Activated naive CD4-positive, alpha-beta T cell treated with Interleukin-2 at 50 U/mL for 16 hours (primary cell): ENCODE data around the gene ARHGDIB.

Source experiments
- DNase-seq: peaks from one replicate; pipeline ENCODE4 v3.0.0-alpha.2; 2020

Gene ARHGDIB

DNA sequence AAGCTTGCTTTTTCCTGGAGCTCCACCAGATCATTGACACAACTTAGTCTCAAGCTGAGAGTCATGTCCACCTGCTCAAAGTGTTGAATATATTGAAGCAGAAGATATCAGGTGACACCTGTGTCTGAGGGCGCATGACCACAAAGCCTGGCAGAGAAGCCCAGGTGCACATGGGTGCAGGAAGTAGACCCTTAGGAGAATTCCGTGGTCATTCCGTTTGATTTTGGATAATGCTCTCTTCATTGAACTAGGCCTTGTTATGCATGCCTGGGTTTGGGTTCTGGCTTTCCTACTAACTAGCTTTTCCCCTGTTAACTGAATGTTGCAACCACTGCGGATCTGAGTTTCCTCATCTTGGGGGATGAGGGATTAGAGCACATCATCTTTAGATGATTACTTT lies 7.1 kb downstream of the ARHGDIB start:
- DNase-seq, result no peak

DNA sequence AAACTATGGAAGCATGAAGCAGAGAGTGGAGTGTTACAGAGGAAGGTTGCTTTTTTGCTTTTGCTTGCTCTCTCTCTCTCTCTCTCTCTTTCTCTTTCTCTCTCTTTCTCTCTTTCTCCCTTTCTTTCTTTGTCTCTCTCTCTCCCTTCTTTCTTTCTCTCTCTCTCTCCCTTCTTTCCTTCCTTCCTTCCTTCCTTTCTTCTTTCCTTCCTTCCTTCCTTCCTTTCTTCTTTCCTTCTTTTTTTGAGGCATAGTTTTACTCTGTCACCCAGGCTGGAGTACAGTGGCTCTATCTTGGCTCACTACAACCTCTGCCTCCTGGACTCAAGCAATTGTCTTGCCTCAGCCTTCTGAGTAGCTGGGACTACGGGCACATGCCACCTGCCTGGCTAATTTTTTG lies 7.6 kb downstream of the ARHGDIB start:
- no peak for DNase-seq

DNA sequence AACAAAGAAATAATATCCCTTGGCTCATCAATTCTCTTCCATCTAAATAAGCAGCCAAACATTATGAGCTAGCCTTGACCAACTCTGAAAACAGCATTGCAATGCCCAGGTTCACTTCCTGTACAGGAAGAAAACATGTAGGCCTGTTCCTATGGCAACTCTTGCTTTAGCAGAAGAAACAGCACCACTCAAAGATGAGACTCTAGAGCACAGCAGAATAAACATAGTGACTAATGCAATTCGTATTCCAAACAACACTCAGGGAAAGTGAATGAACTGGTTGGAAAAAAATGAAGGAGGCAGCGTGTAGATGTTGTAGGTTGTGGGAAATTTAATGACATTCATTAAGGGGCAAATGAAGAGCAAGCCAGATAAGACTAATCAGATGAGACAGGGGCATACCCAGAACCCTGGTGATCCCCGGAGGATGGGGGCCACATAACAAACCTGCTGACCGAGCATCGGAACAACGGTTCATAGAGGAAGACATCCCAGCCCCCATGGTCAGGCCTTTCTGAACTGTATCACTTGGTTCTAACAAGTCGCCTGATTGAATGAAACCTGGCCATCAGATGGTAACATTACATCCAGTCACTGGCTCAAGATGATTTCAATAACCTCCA lies 9.0 kb downstream of the ARHGDIB start:
- no peak for DNase-seq

DNA sequence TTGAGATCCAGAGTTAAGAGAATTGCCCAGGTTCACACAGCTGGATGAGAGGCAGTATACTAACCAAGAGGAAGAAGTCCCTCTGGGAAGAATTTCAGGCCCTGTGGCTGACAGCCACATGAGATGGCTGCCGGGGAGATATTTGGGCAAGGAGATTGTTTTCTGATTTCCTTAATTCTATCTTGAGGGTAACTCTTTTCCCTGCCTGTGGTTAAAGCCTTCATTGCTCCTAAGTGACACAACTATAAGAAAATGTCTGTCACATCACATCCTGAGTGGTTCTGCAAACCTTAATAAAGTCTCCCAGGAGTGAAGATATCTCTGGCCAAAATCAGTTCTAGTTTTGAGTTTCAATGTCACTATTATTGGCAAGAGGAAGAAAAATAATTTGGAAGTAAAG lies 9.6 kb downstream of the ARHGDIB start:
- no peak for DNase-seq

DNA sequence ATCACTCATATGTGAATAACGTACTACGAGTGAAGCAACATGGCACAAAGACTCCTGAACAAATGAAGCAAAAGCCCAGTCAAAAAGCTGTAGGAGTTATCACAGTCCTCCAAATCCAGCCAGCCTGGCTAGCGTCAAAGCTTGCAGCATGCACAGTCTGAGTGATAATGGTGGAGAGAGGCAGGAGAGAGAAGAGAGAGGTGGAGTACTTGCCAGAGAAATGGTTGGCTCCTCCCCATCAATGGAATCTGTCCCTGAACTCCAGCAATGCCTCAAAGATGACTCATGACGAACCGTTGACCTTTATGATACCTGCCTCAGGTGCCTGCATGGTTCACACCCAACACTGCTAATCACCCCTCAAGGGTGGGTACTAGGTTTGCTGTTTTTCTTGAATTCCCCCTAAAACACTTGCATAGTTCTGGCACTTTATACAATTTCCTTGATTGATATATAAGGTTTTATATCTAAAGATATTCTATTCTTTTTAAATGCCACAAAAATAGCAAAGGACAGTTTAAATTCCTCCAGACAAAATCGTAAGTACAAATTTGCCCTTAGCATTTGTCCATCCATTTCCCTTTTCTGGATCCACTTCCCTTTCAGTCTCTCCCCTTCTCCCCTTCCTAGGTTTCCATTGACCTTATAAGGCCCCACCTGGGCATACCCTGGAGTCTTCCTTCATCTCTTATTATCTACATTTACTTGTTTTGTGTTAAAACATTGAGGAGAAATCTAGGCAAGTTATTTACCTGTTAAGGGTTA lies 10.2 kb downstream of the ARHGDIB start:
- DNase-seq, result no peak

DNA sequence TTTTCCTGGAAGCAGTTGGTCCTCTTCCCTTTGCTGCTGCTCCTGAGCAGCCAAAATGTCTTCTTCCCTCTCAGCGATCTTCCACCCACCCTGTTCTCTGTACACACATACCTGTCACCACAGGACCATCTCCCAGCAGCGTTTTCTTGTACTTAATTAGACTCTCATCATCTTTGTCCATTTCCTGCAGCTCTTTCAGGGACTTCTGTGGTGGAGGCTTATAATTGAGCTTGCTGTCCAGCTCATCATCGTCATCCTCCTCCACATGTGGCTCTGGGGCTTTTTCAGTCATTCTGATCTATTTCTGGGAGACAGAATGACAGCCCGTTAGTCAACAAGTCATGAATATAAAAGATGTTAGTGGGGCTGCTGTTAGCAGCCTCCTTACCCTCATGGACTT lies 11.0 kb downstream of the ARHGDIB start:
- peak; percentile 38 for DNase-seq

DNA sequence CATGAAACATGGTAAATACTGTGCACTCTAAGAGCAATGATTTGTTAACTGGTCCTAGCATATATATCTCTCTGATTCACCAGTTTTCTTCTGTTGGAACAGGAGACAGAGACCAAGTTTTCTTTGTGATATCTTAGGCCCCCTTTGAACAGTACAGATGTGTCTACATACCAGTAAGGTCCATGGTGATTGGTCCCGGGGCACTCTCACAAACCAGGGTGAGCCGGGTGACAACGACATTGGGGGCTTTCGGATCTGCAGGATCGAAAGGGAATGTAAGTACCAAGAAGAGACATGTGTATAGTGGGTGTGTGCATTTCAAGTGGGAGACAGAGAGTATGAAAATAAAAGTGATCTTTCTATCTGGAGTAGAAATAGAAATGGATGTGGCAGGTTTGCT lies 11.8 kb downstream of the ARHGDIB start:
- peak; percentile 42 for DNase-seq

DNA sequence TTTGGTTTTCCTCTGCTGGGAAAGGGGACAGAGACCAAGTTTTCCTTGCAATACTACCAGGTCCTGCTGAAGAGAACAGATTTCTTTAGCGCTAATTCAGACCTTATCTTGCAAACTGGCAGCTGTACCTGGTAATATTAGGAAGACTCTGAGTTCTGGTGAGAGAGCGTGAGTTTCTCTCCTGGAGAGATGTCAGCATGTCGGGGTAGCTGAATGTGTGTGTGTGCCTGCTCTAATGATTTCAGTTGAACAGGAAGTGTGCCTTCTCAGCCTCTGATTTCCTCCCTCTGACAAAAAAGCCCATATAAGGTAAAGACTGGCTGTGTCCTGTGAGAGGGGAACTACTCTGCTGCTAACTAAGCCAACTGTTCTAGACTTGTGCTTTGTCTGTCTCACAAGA lies 12.7 kb downstream of the ARHGDIB start:
- DNase-seq, result peak; percentile 50

DNA sequence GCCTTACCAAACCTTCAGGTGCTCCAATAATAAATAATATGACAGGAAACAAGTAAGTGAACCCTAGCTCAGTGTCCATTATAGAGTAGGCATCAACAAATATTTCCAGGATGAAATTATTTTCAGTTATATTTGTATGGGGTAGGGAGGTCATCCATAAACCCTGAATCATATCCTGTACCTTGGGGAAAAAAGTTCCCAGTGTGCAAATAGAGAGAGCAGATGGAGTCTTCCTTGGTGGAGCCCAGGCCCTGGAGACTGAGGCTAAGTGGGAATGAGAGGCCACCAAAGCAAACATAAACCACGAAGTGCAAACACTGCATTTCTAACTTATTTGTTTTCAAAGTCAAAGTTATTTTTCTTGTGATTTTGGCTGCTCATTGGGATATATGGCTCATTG lies 14.5 kb downstream of the ARHGDIB start:
- no peak for DNase-seq

DNA sequence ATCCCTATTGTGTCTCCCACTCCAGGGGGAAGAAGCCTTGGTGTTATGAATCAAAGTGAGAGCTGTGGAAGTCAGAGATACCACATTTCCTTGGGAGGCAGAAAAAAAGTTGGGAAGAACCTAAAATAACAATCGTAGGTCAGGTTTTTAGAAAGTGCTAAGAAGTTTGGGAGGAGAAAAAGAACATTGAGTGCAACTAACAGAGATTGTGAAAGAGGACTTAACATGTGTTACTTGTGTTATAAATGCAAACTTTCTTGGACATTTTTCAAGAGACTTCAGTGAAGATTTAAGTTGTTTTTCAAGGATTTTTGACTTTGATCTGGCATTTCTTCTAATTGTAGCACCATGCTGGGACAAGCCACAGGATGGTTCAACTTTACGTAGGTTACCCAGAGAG lies 15.2 kb downstream of the ARHGDIB start:
- no peak for DNase-seq

DNA sequence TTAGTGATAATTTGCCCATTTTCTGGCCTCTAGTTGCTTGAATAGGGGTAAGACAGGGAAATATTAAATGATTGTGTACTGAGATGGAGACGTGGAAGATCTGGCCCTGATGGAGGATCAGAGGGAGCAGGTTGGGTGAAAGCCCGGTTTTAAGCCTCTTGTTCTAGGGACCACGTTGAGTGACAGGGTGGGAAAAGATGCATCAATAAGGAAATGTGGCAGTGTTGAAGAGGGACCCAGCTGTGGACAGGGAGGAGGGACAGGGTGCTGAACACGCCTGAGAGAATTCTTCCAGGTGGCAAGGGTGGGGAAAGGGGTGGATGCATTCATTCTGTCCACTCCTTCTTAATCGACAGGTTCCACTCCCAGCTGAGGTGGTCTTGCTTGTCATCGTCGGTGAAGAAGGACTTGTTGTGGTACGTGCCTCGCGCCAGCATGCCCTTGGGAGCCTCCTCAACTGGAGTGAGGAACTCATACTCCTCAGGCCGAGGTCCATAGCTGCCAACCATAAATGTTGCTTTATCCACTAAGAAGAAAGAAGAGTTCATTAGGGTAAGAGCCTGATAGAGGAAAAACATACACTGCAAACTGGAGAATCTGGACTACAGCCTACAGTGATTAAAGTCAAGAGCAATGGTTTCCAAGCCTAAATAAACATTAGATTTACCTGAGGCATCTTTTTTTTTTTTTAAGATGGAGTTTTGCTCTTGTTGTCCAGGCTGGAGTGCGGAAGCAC lies 19.0 kb downstream of the ARHGDIB start:
- DNase-seq, result no peak

DNA sequence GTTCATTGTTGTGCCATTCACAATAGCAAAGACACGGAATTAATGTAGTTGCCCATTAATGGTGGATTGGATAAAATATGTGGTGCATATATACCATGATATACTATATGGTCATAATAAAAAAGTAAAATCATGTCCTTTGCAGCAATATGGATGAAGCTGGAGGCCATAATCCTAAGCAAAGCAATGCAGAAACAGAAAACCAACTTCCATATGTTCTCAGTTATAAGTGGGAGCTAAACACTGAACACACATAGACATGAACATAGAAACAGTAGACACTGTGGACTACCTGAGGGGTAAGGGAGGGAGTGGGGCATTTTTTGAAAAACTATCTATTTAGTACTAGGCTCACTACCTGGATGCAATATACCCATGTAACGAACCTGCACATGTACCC lies 20.0 kb downstream of the ARHGDIB start:
- DNase-seq, result no peak

DNA sequence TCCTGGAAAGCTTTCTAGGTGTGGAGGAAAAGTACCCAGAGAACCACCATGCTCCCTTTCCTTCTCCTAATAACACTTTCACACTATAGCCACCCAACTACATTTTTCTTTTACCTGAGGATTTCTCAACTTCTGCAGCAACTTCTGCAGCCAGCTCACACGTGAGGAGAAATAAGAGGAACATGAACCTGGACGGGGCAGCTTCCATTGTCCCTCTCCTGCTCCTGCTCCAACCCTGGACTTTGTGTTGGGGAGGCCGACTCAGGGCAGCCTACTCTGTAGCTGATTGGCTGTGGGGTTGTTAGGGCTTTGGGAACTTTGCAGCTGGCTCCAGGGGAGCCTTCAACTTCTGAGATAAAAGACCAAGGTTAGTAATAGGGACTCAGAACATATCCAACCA lies 23.1 kb downstream of the ARHGDIB start, which contains the start of gene ERP27:
Gene ERP27 (minus strand): TSS at position 237 of the 400 bp plus-strand sequence. CDS start 29 bp downstream, at position 208.
- DNase-seq, result no peak

DNA sequence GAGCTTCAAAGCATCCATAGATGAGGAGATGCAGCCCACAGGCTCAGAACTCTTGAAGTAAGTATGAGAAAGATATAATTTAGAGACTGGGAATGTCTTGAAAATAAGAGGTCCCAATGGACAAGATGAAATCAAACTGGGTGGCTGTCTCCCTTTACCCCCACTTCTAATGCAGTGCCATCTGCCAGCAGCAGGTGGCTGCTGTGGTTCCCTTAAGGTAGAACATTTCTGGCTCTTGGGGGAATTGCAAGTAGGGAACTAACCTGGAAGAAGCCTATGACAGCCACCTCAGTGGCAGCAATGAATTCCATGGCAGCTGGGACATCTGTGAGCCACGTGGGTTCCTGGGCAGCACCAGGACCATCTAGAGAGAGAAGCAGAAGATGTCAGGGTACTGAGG lies 23.7 kb downstream of the ARHGDIB start:
- no peak for DNase-seq

DNA sequence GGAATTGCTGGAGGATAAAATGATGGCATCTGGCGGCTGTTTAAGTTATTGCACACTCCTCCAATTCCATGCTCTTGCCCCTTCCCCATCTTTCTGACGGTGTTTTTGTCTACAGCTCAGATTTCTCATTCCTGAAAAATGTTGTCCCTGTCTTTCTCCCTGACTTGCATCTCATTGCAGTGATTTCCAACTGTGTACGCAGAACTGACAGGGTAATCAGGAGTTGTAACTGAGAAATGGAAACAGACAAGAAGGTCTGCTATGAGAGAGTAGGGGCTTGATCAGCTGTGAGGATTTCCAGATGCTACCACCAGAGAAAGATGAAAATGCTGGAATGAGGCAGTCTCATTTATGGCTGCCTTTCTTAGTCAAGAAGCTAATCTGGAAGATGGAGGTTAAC lies 24.4 kb downstream of the ARHGDIB start:
- DNase-seq, result no peak

DNA sequence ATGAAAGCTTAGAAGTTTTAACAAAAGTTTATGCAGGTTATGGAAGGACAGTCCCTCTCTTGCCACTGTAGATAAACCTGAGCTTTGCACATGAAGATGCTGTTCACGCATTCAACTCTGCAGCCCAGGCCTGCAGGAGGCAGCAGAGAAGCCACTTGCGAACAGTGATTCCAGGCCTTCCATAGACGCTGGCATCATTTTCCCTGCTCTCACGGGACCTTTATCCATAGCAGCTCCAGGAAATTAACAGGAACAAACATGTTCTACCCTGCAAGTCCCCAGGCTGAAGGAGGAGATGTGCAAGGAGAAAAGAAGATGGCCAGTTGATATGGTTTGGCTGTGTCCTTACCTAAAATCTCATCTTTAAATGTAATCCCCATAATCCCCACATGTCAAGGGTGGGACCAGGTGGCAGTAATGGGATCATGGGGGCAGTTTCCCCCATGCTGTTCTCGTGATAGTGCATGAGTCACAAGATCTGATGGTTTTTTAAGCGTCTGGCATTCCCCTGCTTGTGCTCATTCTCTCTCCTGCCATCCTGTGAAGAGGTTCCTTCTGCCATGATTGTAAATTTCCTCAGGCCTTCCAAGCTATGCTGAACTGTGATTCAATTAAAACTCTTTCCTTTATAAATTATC lies 25.1 kb downstream of the ARHGDIB start:
- no peak for DNase-seq

DNA sequence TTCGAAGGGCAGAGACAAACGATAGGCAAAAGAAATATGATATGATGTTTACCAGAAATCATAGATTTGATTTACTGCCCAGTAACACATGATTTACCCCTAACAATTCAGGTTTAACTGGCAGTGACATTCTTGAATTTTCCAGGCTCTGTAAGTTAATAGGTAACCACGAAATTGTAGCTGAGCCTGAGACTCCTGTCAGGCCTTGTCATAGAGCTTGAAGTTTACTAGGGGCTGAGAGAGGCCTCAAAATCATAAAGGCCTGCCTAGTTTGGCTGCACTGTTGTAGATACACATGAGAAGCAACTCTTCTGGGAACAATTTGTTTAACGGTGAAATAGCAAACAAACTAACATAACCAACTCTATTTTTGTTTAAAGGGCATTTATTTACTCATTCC lies 26.4 kb downstream of the ARHGDIB start:
- DNase-seq, result no peak

DNA sequence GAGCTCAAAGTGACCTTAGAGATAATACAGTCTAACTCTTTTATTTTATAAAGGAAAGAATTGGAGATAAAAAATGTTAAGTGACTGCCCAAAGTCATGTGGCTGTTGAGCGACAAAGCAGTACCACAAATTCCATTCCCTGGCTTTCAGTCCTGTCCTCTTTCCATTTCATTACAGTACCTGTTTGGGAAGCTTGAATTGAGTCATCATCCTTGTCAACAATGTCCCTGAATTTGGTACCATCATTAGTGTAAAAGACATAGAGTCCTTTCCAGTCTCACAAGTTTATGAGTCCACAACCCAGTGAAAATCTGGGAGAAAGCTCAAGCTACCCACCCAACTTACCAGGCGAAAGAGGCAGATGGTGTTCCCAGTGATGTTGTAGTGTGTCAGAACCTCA lies 26.9 kb downstream of the ARHGDIB start:
- no peak for DNase-seq

DNA sequence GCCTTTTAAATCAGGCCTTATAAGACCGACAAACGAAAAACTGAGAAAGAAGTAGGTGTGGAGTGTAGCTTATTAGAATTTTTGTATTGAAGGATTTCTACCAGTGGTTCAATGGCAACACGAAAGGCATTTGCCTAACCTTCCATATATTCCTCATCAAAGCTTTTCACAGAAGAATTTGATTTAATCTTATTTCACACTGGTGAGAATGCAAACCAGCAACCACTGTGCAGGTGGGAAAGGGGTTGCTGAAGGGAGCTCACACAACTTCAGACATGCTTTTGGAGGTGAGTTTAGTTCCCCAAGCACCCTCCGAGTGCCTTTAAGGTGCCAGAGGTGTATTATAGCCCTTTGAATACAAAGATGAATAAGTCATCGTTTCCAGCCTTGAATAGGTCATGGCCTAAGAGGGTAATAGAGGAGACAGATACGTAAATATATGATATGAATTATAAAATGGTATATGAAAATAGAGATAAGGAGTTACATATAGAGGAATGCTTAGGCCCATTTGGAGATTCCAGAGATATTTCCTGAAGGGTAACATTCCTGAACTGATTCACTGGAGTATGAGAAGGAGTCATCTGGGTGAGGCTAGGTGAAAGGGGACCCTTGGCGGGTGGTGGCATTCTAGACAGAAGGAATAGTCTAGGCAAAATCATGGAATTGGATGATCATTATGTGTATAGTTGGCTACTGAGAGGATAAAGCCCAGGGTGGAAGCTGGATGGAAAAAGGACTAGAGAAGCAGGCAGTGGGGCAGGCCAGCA lies 29.4 kb downstream of the ARHGDIB start:
- DNase-seq, result no peak

DNA sequence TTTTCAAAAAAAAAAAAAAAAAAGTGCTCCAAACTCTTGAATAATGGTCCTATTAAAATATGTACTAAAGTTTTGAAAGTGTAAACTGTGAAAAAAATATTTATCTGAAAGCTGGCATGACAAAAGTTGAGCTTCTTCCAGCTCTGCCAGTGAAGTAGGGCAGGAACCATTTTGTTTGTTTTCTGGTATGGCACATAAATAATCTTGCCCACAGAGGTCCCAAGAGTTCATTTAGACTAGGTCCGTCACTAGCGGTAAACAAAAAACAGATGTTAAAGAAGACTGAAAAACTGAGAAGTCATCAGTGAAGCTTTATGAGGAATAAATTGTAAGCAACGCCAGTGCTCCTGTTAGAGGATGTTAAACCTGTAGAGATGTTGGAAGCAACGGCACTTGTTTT lies 30.0 kb downstream of the ARHGDIB start:
- no peak for DNase-seq

DNA sequence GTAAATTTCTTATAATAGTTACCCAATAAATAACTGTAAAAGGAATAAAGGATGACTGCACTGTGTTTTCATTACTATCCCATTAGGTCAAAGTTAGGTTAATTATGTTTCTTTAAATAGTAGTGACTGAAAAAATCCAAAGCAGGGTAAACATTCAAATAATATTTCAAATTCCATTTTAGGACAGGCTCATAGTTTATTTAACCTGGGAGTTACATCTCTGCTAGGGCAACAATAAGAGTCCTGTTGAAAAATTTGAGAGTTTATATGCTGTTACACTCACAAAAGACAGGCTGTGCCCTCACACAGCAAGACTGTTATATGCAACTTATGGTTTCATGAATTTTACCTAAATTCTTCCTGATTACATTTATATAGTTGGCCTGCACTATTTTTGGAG lies 31.1 kb downstream of the ARHGDIB start:
- no peak for DNase-seq

DNA sequence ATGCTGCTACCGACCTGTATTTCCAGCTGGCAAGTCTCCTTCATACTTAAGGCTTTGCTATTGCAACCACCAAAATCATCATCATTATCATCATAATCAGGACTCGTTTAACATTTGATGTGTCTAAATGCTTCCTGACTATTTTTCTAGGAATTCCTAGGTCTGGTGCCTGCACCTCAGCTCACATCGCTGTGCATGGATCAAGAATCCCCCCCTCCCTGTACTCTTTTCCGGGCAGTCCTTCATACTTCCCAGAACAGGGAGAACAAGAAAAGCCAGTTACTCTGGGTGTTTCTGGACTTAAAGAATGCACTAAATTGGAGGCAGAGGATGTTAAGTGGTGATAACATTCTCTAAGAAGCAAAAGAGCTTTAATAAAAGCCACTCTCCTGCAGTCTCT lies 32.5 kb downstream of the ARHGDIB start:
- no peak for DNase-seq

DNA sequence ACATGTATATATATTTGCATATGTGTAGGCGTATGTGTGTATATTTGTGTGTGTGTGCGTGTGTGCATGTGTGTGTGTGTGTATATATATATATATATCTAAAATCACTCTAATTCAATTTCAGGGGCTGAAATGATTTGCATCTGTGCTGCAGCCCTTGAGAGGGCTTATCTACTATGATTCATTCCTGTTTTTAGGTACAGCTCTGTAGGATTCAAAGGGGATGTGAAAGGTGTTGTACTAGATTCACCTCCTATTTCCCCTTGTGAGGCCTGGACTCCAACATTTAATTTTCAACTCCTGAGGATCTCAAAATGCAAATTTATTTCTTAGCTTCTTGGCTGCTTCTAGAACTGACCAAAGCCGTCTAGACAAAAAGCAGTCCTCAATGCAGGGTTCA lies 34.1 kb downstream of the ARHGDIB start:
- DNase-seq, result no peak
